ENCODE measurements around the gene DNAH10.
"Not testable (repeated sequence)": the region's sequence is repeated elsewhere in the genome, so short reads cannot be mapped to it uniquely, and the experiment has no call there.

The DNAH10 gene

DNA sequence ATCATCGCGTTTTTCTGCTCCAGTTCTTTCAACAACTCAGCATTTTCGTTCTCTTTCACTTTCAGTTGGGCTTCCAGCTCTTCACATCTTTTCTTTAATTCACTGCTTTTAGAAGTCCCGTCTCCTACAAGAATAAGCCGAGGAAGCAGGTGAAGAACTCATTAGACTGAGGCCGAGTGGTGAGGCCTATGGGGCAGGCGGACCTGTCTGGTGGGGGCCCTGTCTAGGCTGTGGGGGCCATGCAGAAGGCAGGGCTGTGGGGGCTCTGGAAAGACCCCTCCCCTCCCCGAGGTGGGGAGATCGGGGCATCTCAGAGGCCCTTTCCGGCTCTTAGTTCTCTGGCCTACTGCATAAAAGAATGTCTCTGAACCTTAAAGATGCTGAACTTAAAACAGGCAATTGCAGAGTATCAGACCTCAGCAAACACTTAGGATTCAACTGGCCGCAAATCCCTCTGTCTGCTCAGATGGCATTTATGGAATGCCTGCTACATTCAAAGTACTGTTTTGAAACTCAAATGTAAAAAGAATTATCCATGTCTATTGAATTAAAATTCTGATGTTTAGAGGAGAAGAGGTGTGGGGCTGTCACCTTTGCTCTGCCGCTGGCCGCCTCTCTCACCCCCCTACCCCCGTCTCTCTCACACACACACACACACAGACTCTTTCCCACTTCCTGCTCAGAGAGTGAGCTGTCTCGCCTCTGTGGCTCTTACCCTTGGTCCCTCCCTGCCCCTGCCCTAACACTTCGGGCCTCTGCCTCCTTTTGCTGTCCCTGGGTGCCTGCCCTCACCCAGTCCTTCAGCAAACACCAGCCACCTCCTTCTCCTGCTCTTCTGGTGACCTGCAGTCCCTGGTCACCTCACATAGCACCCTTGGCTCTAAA, 175.8 kb downstream of the DNAH10 start:
- no peak for DNase-seq

DNA sequence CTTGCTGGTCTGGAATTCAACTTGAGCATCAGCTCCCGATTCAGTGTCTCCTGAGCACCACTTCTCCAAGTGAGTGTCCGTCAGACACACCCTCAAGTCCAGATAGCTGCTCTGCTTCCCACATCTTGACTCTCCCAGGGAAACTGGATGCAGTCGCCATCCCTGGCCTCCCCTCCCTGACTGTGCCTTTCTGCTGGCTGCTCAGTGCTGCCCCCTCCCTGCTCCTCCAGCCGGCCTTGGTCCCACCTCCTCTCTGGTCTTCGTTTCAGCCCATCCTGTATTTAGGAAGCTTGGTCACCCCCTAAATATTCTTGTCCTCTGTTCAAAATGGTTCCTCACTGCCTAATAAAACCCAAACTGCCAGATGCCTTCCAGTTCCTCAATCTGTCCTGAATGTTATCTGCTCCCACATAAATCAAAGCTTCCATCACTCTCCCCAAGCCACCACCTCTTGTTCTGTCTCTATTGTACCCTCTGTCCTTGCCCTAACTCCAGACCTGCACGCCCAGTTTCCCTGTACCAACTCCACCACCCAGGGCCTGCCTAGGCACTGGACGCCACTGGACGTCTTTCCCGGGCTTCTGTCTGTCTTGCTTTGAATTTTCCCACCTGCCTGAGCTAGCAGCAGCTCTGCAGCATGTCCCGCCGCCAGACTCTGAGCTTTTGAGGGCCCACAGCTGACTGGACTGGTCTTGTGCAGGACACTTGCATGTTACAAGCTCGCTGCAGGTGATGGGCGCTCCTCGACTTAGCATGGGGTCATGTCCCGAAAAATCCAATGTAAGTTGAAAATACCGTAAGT, 176.8 kb downstream of the DNAH10 start:
- DNase-seq: no peak

DNA sequence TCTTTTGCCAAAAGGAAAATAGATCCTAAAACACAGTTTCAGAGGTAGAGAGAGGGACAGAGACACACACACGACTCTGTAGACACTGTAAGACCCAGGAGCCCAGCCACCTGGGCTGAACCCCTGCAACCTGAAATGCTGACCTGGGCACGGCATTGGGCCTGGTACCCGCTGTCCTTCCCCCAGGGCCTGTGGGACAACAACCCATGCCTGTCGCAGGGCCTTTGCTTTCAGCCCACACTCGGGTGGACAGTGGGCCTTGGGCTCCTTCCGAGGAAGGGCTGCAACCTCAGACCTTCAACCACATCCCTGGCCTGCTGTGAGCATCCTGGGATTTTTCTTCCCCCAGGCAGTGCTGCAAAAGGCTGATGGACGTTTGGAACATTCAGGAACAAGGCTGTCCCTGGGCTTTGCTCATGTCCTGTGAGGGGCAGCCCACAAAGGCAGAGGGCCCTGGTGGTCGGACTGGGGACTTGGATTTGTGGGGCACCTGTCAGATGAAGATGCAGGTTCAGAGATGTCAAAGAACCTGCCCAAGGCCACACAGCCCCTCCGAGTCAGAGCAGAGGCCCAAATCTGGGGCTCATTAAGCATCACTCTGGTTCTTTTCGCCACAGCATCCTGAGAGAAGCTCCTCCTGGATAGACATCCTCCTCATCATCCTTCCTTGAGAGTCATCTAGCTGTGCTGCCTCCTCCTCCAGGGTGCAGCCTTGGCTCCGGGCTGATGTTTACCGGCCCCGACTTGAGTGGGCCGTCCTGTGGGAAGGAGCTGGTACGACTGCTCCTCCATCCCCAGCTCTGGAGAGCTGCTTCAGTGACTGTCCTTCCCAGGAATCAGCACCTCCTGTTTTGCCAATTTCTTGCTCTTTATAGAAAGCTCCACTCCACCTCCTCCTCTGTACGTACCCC, 177.9 kb downstream of the DNAH10 start:
- DNase-seq: no peak

DNA sequence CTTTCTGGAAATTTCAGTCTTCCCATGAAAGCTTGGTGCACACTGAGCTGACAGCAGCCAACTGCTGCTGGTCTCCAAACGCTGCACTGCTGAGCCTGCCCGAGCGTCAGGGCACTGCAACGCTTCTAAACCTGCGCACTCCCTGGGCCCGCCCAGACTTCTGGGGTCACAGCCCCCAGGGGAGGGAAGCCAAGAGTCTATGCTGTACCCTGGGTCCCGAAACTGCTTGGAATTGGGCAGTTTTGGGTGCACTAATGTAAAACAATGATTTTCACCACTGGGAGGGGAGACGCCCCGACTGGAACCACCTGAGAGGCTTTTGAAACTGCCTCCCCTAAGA, 178.5 kb downstream of the DNAH10 start:
- no peak for DNase-seq

DNA sequence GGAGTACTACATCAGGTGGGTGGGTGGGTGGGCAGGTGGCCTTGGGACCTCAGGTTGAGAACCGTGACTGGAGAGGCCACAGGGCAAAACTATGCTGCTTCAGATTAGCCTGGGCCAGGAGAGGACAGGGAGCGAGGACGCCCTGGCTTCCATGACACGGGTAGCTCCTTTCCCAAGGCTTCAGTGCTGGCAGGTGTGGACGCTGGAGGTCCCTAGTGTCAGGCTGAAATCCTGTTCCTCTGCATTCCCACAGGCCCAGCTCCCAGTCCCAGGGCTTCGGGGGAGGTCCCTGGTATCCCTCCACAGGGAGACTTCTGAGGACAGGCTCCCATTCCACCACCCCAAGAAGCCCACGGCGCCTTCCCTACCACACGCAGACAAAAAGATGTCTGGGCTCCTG, 178.9 kb downstream of the DNAH10 start:
- no peak for DNase-seq

DNA sequence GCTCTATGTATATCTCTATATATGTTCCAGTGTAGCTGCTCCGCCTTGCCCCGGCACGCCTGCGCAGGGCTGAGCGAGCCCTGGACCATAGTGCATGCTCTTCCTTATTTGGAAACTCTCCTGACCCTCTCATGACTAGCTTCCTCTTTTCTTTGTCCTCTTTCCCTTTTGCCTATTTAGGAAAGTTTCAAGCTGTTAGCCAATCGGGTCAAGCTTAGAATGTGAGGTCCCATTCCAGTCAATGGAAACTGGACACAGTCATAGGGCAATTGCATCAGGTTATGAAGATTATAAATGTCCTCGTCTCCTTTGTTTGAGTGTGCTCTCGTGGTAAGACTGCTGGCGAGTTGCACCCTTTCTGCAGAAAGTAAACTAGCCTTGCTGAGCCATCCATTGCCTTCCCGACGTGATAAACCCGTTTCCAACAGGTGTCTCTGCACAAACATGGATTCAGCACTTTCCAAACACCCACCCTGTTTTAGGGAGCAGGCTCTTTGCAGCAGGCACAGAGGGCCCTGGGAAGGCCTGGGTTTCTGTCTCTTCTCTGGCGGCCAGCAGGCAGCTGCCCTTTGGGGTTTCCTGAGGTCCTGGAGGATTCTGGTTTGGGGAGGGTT, 179.6 kb downstream of the DNAH10 start:
- no peak for DNase-seq

DNA sequence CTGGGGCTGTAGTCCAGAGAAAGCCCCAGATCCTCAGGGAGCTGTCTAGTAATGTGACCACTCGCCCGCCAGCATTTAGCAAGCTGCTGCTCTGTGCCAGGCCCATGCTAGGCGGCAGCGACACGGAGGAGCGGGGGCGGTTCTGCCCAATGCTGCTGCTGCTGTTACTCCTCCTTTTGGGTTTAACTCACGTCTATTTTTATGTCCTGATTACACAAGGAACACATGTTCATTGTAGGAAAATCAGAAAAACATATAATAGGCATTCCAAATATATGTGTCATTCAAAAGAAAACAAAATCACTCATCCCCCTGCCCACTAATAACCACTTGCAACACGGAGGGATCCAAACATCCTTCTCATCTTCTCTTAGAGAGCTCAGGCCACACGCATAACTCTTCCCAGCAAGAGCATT, 180.1 kb downstream of the DNAH10 start:
- DNase-seq: peak; percentile 67

DNA sequence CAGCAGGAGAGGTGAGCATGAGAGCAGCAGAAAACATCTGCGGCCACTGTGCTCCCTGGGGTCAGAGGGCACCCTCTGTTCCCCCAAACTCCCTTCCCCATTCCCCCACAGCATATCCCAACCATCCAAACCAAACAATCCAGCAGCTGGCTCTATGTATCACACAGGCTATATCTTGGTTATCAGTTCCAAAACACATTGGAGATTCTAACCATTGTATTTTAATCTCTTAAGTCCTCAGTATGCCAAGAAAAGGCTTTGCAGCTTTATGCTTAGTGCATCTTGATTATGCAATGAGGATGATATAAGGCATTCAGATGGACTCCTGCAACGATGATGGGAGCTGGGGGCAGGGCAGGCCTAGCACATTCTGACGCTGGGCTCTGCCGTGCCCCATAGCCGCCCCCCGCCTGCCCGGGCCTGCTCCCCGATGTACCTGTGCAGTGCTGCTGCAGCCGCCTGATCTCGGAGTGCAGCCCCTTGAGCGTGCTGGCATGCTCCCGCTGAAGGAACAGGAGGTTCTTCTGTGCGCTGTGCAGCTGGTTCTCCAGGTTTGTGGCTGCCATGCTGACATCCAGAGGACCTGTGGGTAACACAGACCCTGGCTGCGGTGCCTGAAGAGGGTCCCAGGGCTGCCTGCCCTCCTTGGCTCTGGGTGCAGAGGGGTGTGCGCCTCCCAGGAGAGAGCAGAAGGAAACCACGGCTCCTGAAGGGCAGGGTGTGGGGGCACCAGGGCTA, 181.0 kb downstream of the DNAH10 start:
- DNase-seq: peak; percentile 6

DNA sequence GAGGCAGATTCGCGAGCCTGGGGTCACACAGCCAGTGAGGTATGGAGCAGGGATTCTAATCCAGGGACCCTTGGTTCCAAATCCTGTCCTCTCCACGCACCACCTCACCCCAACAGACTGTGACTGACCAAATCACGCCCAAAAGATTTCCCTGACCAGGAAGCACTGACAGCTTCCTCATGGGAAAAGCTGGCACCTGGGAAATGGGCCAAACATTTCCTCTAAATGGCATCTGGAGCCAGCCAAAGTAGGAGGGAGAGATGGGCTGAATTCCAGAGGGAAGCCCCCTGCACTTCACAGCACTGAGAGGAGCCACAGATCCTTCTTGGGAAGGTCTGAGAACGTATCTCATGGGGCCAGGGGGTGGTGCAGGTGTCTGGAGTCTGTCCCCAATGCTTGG, 181.7 kb downstream of the DNAH10 start:
- DNase-seq: no peak

DNA sequence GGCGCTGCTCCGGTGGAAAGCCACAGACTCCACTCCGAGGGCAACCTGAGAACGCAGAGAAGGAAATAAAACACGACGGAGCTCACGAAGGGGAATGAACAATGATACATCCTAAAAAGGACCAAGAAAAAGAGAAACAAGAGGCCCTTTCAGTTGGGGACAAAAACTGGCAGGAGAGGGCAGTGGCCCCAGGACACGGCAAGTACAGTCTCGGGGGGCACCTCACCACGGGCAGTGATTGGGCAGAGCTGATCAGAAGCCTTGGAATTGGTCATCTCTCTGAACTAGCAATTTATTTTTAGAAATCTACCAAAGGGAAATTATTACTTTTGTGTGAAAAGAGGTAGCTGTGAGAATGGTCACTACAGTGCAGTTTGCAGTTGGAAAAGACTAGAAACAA, 182.6 kb downstream of the DNAH10 start:
- DNase-seq: no peak

DNA sequence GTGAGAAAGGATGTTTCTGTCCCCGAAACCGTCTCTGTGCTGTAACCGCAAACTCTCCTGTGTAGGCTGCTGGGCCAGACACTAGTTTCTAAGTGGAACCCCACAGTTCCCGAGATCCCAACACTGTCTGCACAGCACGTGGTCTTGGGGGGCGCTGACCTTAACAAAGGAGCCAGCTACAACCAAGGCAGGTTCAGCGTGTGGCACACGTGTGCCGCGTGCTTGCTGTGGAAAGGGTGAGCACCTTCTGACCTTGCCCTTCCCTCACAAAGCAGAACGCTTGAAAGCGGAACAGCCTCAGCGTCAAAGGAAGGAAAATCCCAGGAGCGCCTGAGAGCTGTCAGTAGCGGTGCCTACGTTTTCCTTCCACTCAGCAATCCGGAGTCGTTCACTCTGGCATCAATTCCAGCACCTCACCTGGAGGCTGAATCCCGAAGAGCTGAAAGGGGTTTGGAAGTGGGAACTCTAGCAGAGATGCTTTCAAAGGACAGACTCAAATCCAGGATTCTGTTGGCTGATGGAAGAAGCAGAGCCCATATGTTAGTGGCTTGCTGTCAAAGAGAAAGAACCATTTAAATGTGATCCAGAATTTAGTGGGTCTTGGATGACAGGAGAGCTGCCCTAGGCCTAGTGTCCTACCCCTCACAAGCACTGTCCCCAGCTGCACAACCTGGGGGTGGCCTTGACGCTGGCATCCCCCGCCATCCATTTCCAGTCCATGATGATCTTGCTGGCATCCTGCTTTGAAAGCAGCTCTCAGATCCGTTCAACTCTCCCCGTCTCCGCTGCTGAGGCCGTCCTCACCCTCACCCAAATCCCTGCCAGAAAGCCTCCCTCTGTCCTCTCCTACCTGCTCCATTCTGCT, 183.4 kb downstream of the DNAH10 start:
- no peak for DNase-seq

DNA sequence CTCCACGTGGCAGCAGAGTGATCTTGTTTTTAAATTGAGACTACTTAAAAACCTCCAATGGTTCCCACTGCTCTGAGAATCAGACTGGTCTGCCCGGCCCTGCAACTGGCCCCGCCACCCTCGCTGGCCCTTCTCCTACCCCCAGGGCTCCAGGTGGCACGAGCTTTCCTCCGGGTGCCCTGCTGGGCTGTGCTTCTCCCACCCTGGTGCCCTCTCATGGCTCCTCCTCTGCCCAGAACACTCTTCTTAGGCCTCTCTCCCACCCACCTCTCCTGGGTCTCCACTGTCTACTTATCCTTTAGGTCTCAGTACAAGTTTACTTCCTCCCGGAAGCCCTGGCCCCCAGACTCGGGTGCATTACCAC, 184.0 kb downstream of the DNAH10 start:
- no peak for DNase-seq

DNA sequence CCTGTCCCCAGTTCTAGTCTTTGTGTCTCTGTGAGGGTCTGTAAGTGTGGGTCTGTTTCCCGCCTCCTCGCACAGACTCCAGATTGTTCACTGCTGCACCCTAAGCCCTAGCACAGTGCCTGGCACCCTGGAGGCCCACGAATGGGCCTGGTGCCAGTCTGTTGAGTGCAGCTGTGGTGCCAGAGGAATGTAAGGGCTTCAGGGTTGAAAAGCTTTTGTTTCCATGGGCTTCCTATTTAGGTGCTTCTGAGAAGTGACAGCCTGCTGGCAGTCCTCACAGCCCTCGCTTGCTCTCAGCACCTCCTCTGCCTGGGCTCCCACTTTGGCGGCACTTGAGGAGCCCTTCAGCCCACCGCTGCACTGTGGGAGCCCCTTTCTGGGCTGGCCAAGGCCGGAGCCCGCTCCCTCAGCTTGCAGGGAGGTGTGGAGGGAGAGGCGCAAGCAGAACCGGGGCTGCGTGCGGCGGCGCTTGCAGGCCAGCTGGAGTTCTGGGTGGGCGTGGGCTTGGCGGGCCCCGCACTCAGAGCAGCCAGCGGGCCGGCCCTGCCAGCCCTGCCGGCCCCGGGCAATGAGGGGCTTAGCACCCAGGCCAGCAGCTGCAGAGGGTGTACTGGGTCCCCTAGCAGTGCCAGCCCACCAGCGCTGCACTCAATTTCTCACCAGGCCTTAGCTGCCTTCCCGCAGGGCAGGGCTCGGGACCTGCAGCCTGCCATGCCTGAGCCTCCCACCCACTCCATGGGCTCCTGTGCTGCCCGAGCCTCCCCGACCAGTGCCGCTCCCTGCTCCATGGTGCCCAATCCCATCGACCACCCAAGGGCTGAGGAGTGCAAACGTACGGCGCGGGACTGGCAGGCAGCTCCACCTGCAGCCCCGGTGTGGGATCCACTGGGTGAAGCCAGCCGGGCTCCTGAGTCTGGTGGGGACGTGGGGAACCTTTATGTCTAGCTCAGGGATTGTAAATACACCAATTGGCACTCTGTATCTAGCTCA, 184.7 kb downstream of the DNAH10 start:
- DNase-seq: not testable (repeated sequence)

DNA sequence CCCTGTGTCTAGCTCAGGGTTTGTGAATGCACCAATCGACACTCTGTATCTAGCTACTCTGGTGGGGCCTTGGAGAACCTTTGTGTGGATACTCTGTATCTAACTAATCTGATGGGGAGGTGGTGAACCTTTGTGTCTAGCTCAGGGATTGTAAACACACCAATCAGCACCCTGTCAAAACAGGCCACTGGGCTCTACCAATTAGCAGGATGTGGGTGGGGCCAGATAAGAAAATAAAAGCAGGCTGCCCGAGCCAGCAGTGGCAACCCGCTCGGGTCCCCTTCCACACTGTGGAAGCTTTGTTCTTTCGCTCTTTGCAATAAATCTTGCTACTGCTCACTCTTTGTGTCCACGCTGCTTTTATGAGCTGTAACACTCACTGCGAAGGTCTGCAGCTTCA, 185.4 kb downstream of the DNAH10 start:
- not testable (repeated sequence) for DNase-seq

DNA sequence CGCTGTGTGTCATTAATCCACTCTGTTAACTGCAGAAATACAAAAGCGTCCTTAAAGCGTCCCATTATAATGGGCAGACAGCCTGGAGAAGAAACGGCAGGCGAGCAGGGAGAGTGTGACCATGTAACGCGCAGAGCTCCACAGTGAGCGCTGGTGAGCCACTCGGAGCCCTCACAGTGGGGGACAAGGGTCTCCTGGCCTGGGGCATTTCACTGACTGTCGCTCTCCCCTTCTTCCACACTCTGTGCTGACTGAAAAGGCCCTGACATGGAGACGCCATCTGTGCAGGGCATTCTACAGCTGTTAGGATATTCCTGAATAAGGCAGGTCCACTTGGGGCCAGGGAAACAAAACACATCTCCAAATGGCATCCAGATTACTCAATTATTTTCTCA, 186.3 kb downstream of the DNAH10 start:
- DNase-seq: no peak

DNA sequence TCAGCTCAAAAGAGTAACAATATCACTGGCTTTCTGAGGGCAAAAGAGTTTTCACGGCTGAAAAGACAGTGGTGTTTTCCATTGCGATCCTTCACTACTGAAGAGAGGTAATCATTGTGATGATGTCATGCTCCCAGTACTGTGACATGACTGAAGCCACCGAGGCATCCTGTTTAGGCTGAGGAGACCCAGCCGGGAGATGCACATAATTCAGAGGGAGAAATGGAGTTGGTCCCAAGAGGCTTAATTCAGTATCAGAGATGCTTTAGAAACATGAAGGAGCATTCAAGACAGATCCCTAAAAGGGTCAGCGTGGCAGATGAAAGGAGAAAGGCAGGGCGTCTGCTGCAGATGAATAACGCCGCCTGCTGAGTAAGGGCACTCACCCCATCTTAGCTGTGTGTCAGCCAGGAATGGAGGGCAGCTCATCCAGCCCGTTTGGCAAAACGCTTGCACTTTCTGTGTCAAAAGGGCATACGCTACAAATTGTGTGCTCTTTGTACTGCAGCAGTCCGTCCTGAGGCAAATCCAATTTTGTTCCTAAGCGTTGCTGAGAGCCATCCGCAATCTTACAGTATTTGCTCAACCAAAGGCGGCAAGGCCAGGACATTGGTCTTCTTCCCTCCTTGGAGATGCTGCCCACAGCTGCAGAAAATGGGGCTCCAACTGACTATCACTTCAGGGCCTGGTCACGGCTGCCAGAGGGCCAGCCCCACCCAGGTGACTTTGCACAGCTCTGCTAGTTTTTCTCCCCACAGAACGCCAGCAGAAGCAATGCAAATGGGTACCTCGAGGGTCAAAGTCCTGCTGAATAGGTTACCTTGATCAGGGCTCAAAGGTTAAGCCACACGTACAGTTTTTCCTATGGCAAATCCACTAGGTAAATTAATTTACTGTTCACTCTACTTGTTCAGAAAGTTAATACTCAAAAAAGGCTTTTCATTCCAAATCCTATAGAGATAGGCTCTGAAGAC, 187.0 kb downstream of the DNAH10 start:
- DNase-seq: no peak

DNA sequence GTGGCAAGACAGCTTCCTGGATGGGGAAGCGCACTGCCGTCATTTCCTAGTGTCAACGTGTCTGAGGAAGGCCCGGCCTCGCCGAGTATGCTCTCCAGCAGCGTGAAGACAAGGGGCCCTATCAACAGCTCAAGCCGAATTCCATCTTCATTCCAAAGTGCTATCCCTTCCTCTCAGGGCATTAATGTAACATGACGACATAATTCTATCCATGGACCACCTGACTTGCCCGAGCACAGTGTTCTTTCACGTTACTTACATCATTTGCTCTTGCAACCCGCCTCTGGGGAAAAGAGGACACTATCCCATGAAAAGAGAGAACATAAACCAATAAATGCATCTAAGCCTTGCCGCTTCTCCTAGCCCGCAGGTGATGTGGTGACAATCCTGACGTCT, 187.7 kb downstream of the DNAH10 start:
- no peak for DNase-seq

Data from T1000 (cell line).